Stimulated activated CD4-positive, alpha-beta T cell treated with anti-CD3 and anti-CD28 coated beads, Interleukin-2, amount 100 ng/mL, for 4 hours (primary cell): ENCODE measurements around the gene ANKRD33.

Source experiments
- DNase-seq: peaks from one replicate; pipeline ENCODE4 v3.0.0-alpha.2; 2020; ENCODE audit warnings: low read depth

Gene ANKRD33

DNA sequence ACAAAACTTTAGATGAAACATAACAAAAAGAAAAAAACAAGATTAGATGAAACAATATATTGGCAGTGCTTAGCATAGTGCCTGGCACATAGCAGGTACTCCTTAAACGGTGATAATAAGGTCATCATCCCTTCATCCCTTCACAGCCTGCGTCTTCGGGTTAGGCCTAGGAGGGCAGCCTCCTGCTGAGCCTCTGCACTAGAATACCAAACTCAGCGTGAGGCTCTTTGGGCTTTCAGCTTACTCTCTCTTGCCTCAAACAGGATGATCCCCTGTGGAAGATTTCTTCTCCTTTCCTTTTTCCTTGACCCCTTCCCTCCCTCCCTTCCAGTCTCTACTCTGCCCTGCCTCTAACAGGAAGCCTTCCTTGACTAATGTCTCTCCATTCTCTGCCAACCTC lies 25.0 kb upstream of the ANKRD33 start:
- no peak for DNase-seq

- DNase-seq: no peak
Observed at GRCh38 chr12:51863363-51863932, 24.5 kb upstream of the ANKRD33 start.

DNA sequence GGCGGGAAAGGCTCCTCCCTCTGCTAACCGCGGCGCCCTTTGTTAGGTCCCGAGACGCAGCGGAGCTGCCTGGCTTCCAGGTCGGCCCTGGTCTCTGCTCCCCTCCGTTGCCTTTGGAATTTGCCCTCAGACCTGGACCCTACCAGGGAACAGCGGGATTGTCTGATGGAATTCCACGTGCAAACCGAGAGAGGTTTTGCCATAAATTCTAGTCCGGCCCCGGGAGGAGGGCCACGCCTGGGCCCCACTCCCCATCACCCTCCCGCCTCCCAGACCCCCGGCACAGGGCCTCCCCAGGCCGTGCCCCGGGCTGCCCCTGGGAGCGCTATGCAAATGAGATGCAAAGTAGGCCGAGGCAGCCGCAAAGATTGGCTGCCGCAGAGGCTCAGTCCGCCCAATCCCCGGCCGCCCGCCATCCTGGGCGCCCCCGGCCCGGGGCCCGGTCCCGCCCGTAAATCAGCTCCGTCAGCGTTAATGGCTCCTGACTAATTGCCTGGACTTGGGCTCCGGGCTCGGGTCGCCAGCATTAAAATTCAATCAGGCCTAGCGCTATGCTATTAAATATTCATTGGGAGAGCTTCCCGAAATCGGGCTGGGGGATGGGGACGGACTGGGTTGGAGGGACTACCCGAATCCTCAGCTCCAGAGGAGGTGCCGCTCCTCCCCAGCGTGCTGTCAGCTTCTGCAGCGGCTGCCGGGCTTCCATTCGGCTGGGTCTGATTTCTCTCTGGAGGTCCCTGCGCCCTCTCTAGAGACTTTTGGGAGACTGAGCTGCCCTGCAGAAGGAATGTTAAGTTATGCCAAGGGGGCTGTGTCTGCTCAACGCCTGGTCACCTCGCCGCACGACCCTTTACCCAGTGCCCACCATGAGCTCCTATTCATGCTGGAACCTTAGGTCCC lies 23.7 kb upstream of the ANKRD33 start:
- DNase-seq: no peak

- no peak for DNase-seq
Observed at GRCh38 chr12:51864833-51865670, 22.9 kb upstream of the ANKRD33 start.

DNA sequence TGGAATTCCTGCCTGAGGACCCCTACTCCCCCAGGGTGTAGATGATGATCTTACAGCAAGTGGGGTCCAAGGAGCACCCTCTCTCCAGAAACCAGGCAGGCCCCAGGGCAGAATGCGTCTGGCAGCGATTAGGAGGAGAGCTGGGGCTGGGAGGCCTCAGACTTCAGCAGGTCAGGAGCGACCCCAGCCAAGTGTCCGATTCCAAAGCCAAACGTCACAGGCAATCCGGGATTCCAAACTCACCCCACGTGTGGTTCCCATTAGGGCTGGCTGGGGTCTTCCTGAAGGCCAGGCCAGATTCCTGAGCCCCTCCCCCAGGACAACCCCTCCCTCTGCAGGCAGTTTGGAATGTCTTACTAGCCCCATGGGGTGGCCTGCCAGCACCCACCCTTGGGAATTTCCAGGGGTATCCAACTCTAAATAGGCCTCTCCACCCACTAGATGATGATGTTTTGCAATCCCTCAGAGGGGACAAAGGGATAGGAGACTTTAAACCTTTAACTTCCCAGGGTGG lies 22.1 kb upstream of the ANKRD33 start:
- no peak for DNase-seq

DNA sequence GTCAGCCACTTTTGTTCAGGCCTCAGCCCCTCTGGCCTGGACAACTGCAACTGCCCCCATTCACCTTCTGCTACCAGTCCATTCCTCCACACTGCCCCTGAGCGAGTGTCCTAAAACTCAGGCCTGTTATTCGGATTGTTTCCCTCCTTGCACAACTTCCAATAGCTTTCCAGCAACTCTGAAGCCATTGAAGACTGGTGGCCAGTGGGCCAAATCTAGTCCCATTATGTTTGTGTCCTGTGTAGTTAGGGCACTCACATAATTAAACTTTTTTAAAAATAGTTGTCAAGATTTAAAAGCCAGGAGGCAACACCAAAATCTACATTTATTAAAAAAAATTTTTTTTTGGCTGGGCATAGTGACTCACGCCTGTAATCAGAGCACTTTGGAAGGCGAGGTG lies 21.6 kb upstream of the ANKRD33 start:
- DNase-seq: no peak

DNA sequence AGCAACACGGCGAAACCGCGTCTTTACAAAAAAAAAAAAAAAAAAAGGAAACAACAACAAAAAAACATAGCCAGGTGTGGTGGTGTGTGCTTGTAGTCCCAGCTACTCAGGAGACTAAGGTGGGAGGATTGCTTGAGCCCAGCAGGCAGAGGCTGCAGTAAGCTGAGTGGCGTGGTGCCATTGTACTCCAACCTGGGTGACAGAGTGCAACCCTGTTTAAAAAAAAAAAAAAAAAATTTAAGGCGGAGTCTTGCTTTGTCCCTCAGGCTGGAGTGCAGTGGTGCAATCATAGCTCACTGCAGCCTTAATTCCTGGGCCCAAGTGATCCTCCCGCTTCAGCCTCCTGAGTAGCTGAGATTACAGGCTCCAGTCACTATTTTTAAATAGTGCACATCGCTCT lies 21.1 kb upstream of the ANKRD33 start:
- no peak for DNase-seq

DNA sequence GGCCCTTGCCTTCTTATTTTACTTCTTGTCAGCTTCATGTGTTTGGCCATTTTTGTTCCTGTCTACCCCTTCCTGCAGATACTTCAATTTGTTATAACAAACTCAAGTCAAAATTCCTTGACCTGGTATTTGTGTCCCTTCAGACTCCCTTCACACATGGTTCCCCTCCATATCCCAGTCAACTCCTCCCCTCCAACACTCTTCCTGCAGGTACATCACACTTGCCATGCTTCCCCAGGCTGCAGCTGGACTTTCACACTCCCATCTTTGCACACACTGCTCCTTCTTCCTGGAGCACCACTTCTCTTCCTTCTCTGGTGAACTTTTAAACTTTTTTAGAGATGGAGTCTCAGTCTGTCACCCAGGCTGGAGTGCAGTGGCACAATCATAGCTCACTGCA lies 20.5 kb upstream of the ANKRD33 start:
- no peak for DNase-seq

DNA sequence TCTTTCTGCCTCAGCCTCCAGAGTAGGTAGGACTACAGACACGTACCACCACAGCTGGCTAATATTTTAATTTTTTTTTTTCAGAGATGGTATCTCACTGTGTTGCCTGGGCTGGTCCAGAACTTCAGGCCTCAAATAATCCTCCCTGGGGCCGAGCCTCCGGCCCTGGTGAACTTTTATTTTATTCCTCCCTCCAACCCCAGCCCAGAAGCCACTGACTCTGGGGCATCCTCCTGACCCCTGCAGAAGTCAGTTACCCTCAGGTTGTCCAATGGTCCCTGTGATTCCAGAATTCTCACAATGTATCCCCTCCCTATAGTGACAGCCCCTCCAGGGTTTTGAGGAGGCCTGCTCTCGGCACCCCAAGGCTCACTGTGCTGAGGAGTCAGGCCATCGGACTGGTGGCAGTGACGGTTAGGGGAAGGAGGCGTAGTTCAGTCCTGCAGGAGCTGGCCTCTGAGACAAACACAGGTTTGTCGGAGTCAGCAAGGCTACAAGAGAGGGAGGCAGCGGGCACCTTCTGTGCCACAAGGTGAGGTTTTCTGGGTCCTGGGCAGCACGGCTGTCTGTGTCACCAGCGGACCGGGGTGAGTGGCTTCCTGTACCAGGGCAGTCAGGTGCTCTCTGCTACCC lies 20.0 kb upstream of the ANKRD33 start:
- no peak for DNase-seq

DNA sequence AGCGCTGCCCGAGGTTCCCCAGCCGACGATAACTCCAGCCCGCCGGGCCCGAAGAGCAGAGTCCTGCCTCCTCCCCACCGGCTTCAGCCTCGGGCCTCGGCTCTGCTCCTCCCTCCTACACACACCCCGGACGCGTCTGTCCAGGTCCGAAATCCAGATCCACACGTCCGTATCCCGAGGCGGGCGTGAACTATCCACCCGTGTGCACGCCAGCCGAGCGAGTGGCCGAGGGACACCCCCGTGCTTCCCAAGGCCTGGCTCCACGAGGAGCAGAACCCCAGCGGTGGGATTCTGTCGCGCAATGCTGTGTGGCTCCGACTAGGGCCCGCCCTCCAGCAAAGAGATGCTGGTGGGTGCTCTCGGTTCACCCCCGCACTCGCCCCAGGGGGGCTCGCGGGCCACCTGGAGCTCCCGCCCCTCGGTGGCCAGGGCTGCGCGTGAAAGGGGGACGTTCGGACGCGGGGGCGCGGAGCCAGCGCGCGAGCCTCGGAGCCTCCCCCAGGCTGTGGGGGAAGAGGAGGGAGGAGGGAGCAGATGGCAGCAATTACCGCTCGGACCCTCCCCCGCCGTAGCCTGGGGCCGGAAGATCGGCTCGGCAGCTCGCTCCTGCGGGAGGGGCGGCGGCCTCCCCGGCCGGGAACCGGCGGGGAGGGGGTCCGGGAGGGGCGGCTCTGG lies 18.9 kb upstream of the ANKRD33 start:
- no peak for DNase-seq

DNA sequence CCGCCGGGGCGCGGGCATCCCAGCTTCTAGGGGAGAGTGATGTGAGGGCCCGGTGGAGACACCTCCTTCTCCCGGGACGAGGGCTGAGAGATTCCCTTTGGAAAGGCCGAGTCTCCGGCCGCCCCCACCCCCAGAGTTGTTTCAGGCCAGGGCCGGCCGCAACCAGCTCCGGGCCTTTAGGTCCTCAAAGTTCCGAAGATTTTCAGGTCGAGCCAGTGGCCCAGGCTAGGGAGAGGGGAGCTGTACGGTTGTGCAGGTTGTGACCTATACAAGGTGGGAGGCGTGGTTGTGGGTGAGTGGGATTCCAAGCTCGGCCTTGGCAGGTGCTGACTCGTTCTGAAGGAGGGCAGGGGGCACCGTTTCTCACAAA lies 18.4 kb upstream of the ANKRD33 start:
- DNase-seq: no peak

GRCh38 chr12:51869931-51870330 lies 18.0 kb upstream of the ANKRD33 start:
- no peak for DNase-seq

DNA sequence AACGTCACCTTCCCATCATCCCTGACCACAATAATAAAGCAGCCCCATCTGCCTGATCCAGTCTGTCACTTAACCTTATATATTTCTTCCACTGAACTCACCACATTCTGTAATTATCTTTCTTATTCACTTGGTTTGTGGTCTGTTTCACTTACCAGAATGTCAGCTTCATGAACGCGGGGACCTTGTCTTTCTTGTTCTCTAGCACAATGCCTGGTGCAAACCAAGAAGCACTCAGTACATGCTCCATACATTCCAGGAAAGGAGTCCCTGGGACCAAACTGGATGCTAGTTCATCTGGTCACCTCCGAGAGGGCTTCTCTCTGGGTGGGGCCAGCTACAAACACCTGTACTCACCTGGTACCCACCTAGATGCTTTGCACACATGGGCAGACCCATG lies 17.4 kb upstream of the ANKRD33 start:
- no peak for DNase-seq

DNA sequence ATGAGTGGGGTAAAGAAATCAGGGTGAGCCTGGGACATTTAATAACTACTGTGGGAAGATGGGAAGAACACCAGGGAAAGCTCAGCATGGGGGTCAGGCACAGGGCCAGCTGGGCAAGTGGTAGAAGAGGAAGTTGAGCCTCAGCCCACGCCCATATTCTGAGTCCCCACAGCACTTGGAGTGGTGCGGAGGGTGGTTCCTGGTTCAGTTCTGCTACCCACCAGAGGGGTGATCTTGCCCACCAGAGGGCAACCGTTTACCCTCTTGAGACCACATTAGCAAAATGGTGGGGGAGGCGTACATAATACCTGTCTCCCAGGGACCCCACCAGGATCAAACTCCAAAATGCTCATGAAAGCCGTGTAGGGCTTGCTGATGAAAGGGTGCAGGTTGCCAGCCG lies 16.8 kb upstream of the ANKRD33 start:
- DNase-seq: no peak

GRCh38 chr12:51871918-51872688 lies 15.8 kb upstream of the ANKRD33 start:
- DNase-seq: no peak

GRCh38 chr12:51872689-51872981 lies 15.3 kb upstream of the ANKRD33 start:
- no peak for DNase-seq

DNA sequence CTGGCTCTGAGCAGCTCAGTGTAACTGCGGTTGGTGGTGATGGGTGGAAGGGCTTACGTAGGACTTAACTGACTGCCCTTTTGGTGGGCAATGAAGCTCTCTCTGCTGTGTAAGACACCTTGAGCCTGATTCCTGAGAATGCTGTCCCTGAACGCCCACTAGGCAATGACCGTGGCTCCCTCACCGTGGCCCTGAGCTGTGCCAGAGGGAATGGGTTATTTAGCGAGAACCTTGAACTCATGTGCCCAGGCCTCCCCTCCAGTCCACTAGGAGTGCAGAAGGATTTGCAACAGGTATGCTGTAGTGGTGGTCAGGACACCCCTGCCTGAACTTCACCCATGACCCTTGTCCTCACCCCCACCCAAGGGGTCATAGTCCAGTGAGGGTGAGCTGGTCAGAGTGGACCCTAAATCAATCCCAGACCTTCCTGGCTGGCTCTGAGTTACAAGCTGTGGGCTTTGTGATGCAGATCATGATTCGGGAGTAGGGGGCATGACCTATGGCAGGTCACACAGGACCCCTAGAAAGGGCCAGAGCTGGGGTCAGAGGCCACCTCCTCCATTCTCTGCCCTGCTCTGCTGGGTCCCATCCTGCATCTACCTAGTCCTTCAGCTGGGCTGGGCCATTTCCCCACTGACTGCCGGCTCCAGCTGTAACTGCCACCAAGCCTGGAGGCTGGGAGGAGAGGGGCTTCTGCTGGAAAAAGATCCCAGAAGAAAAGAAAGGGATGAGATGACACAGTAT lies 14.5 kb upstream of the ANKRD33 start:
- DNase-seq: no peak

DNA sequence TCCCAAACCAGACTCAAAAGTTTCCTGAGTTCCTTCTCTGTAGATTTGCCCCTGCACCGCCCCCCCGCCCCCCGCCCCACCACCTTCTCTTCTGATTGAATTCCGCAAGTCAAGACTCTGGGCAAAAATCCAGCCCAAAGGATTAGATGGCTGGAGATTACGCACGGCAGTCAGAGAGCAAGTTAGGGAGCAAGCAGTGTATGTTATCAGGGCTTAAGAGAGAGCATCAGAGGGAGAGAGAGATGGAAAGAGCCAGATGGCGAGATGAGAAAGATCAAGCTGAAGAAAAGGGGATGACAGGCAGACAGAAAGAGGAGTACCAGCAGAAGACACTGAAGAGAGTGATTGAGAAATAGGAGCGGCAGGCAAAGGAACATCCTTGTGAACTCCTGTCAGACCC lies 13.9 kb upstream of the ANKRD33 start:
- DNase-seq: no peak

GRCh38 chr12:51874486-51874885 lies 13.4 kb upstream of the ANKRD33 start:
- DNase-seq: no peak

GRCh38 chr12:51879102-51879501 lies 8.8 kb upstream of the ANKRD33 start:
- no peak for DNase-seq
